Right ventricle myocardium superior (tissue), 1 donor: Measurements from ENCODE around the gene HBG2. TPM values are rescaled to one million over a fixed set of nuclear protein-coding genes. Genes with fewer than 3 reads are reported as not detected.
"Not testable (repeated sequence)": the region's sequence is repeated elsewhere in the genome, so short reads cannot be mapped to it uniquely, and the experiment has no call there.

Experiments used
- ATAC-seq: fragments of 200-7000 bp; cut with Tn5 transposase; one replicate; pipeline ENCODE4 v1.9.1; 2020; ENCODE audit warnings: mild to moderate bottlenecking; ENCODE audit not compliant: poor library complexity
- DNase-seq: peaks from one replicate; pipeline ENCODE4 v3.0.0-alpha.2; 2020
- intact Hi-C: fragments of 100-400 bp; cut with DNase I; formaldehyde crosslinking; loops from one replicate; pipeline ENCODE4 v1.11.2; 2022
- long read RNA-seq: library from polyadenylated mRNA; unstranded; transcript quantifications from one replicate; pipeline ENCODE4 v2.0.0, GENCODE V29; 2021
- total RNA-seq: library from RNA; stranded (reverse); fragmentation: NEBNext Ultra II Directional; extraction: Animal tissue kit (Norgen Biotek cat#: 25700); gene quantifications from one replicate; pipeline ENCODE4 v1.2.1, GENCODE V29; 2021
- donor health status: DM: no; HTN: yes; CAD: no; lungs with severe emphysema.

Gene HBG2
- total RNA-seq, result not detected
- long read RNA-seq, result 0 reads

GRCh38 chr11:5254646-5255413 lies at the start of gene HBG2:
Gene HBG2 (minus strand): TSS chr11:5254781. CDS start chr11:5254728, 53 bp downstream.
- intact Hi-C loops, ATAC-seq, DNase-seq: not testable (repeated sequence)

GRCh38 chr11:5304046-5304445 lies 49.5 kb upstream of the HBG2 start:
- intact Hi-C loops, result no loop called here
- no peak for DNase-seq
- no peak for ATAC-seq

- ATAC-seq, result no peak
These were observed 49.0 kb upstream of the HBG2 start for GRCh38 chr11:5303626-5304025.

GRCh38 chr11:5301846-5302245 lies 47.3 kb upstream of the HBG2 start, which contains the start of gene OR51B4:
Gene OR51B4 (minus strand): TSS chr11:5301946. CDS start chr11:5301946, 0 bp downstream.
- no peak for DNase-seq
- intact Hi-C loops, result no loop called here
- ATAC-seq, result no peak

More at GRCh38 chr11:5303626-5304025, 49.0 kb upstream of the HBG2 start:
- DNase-seq, result no peak
- intact Hi-C loops, result no loop called here

GRCh38 chr11:5300251-5300650 lies 45.7 kb upstream of the HBG2 start:
- DNase-seq (no peak), ATAC-seq (no peak)
- intact Hi-C loops, result no loop called here

- ATAC-seq (no peak), DNase-seq (no peak)
- intact Hi-C loops, result no loop called here
These were observed 43.9 kb upstream of the HBG2 start for GRCh38 chr11:5298451-5298850.

- ATAC-seq (no peak), DNase-seq (no peak)
- intact Hi-C loops, result no loop called here
These were observed 43.2 kb upstream of the HBG2 start for GRCh38 chr11:5297721-5298323.

- DNase-seq, intact Hi-C loops, ATAC-seq: not testable (repeated sequence)
These were observed 39.9 kb upstream of the HBG2 start for GRCh38 chr11:5294342-5294995.

- intact Hi-C loops, result no loop called here
- ATAC-seq (no peak), DNase-seq (no peak)
These were observed 38.4 kb upstream of the HBG2 start for GRCh38 chr11:5293028-5293427.

- DNase-seq (no peak), ATAC-seq (no peak)
- intact Hi-C loops, result no loop called here
These were observed 36.7 kb upstream of the HBG2 start for GRCh38 chr11:5291207-5291838.

- intact Hi-C loops, result no loop called here
- DNase-seq (no peak), ATAC-seq (no peak)
These were observed 35.5 kb upstream of the HBG2 start for GRCh38 chr11:5290106-5290505.

GRCh38 chr11:5289696-5290095 lies 35.1 kb upstream of the HBG2 start:
- intact Hi-C loops, result no loop called here
- no peak for ATAC-seq
- DNase-seq, result no peak

GRCh38 chr11:5288906-5289550 lies 34.4 kb upstream of the HBG2 start:
- ATAC-seq (no peak), DNase-seq (no peak)
- intact Hi-C loops, result no loop called here

GRCh38 chr11:5288108-5288905 lies 33.7 kb upstream of the HBG2 start:
- DNase-seq, result no peak
- ATAC-seq, result no peak
- intact Hi-C loops, result no loop called here

- no peak for ATAC-seq
- intact Hi-C loops, result no loop called here
- DNase-seq, result no peak
These were observed 32.3 kb upstream of the HBG2 start for GRCh38 chr11:5286901-5287300.

GRCh38 chr11:5286351-5286750 lies 31.8 kb upstream of the HBG2 start:
- intact Hi-C loops, result no loop called here
- DNase-seq (no peak), ATAC-seq (no peak)

GRCh38 chr11:5285703-5286340 lies 31.2 kb upstream of the HBG2 start:
- no peak for DNase-seq
- no peak for ATAC-seq
- intact Hi-C loops, result no loop called here

- DNase-seq (no peak), ATAC-seq (no peak)
- intact Hi-C loops, result no loop called here
These were observed 30.1 kb upstream of the HBG2 start for GRCh38 chr11:5284637-5285036.
